Measurements from ENCODE around the gene NGEF.

DNA sequence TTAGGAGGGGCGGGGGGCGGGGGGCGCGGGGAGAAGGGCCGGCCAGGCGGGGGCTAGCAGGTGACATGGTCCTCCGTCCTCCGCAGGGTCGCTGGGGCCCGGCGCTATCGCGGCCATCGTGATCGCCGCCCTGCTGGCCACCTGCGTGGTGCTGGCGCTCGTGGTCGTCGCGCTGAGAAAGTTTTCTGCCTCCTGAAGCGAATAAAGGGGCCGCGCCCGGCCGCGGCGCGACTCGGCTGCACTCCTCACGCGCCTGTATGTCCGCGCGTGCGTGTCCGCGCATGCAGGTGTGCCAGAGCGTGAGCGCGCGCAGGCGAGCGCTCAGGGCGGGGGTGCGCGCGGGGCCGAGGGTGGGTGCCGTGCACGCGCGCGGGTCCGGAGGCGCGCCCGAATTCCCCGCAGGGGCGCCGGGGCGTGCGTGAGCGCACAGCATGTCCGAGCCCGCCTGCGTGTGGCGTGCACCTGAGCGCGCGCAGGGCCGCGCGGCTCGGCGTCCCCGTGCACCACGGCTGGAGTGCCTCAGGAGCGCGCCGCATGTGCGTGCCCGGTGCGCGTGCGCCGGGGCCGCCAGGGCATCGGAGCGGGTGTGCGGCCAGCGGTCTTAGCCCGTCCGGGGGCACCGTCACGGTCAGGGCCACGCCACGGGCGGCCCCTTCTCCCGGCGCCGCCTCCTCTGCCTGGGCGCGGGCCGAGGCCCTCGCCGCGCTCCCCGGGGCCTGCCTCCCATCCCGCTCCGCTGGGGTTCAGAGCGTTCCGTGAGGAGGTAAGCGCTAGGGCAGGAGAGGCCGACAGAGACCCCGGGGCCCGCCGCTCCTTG lies 136.7 kb downstream of the NGEF start:
- no peak for TF ChIP-seq POLR2A (IDR thresholded peaks at IDR 0.05)
- TF ChIP-seq, protein P1, sequence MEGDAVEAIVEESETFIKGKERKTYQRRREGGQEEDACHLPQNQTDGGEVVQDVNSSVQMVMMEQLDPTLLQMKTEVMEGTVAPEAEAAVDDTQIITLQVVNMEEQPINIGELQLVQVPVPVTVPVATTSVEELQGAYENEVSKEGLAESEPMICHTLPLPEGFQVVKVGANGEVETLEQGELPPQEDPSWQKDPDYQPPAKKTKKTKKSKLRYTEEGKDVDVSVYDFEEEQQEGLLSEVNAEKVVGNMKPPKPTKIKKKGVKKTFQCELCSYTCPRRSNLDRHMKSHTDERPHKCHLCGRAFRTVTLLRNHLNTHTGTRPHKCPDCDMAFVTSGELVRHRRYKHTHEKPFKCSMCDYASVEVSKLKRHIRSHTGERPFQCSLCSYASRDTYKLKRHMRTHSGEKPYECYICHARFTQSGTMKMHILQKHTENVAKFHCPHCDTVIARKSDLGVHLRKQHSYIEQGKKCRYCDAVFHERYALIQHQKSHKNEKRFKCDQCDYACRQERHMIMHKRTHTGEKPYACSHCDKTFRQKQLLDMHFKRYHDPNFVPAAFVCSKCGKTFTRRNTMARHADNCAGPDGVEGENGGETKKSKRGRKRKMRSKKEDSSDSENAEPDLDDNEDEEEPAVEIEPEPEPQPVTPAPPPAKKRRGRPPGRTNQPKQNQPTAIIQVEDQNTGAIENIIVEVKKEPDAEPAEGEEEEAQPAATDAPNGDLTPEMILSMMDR (IDR thresholded peaks at IDR 0.05): no peak
- no peak for TF ChIP-seq EP300 (IDR thresholded peaks at IDR 0.05)
- no peak for TF ChIP-seq POLR2AphosphoS5 (IDR thresholded peaks at IDR 0.05)
